Activated CD4-positive, CD25-positive, alpha-beta regulatory T cell treated with anti-CD3 and anti-CD28 coated beads, Interleukin-2, amount 50 U/mL, for 16 hours (primary cell): ENCODE results near the gene ZNF697.

Source experiments
- DNase-seq: peaks from one replicate; pipeline ENCODE4 v3.0.0-alpha.2; 2020; ENCODE audit warnings: low read depth, low spot score

ZNF697 gene

DNA sequence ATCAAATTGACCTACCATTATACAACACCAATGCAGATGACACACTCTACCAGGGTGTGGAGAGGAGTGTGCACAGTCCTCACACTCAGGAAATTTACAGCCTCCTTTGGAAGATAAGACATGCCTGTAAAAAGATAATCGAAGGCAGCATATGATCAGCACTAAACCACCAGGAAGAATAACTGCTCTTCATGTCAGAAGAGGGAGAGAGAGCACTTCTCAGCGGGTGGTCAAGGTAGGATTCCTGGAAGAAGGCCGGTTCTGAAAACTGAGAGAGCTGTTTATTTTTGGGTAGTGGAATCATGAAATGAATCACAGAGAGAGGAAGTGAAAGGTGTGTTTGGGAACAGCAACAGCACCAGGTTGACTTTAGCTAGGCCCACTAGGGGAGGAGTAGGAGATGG is 14.0 kb upstream of the ZNF697 start:
- no peak for DNase-seq

DNA sequence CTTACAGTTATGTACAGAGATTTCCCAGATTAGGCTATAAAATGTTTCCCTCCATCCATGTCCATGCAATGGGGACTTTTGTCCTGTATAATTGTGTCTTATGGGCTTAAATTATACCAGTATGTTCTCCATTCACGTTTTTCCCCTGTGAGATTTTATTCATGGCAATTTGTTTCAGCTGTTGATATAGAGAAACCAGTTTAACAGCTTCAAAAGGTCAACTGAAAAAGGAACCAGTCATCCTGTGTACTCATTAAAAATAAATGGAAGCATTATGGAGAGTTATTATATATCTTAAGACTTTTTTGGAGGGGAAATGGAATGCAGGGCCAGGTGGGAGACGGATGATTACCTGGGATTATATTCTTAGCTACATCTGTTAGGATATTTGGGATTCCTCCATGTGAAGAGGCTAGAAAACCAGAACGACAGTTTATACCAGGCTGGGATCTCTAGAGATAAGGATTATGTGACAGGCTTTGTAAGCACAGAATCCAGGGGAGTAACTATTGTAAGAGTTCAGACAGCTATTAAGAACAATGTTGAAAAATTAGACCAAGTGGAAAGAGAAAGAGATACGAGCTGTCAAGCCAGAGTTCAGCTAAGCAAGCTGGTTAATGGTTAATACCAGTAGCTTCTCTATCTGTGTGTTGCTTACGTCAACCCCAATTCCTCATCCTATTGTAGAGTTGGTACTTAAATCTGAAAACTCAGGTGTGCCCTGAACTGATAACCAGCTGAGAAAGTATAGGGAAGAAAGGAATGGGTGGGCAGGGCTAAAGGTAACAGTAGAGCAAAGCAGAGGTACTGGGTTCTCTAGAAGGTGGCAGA is 12.4 kb upstream of the ZNF697 start:
- no peak for DNase-seq

DNA sequence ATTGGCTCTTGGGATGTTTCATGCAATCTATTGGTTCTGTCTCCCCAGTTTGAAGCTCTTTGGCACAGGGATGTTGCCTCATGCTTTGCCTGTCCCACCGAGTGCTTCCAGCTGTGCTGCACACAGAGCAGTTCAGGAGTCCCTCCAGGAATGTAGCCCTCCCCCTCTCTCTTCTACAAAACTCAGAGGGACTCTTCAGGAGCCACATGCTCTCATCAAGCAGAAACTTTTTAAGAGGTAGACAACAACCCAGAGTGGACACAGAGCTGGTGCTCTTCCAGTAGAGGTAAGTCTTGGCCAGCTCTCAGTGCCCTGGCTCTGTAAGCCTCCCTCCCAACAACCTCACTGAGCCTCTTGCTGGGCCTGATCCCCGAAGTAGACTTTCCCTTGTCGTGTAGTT is 11.6 kb upstream of the ZNF697 start:
- DNase-seq: no peak

- DNase-seq: no peak
Measured at GRCh38 chr1:119656410-119656955, 8.4 kb upstream of the ZNF697 start.

DNA sequence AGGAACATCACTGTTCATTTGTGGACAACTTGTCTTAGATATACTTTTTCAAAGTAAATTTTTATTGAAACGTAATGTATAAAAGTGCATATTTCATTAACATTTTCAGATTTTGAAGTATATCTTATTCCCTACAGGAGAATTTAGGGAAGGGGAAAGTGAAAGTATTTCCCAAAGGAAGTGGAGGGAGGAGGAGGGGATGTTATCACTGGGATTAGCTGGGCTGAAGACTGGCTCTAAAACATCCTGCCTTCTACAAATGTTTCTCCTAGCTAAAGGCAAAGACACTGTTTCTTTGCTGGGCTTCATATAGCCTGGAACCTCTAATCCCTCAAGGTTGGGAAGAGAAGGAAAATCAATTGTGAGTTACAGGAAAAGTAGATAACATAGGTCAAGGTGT is 7.1 kb upstream of the ZNF697 start:
- no peak for DNase-seq

- no peak for DNase-seq
Measured at GRCh38 chr1:119653839-119654170, 5.7 kb upstream of the ZNF697 start.

DNA sequence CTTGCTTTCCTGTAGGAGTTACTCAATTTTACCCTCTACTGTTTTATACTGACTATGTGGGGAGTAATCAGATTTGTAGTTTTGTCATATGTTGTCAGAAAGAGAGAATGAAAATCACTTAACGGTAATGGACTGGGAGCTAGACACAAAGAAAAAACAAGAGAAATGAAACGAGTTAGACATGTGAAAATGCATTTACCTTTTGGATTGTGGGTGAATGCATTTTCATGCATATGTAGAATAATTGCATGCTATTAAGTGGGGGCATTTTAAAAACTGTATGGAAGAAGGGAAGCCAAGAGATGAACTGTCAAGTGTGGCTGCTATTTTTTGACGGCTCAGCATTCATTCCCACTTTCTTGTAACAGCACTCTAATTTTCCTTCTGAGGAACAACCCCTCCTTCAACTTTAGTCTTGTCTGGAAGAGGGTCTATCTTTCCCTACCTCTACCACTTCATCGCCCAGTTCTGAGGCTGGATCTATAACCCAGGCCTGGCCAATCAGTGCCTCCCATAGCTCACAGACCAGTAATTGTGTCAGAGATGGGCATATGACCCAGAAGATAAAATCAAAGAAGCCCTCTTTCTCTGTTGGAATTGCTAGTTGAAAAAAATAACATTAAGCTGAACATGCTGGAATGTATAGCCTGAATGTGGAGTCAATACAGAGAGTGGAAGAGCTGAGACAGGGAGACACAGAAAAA is 5.2 kb upstream of the ZNF697 start:
- DNase-seq: no peak

GRCh38 chr1:119652587-119652986 is 4.5 kb upstream of the ZNF697 start:
- DNase-seq: no peak

DNA sequence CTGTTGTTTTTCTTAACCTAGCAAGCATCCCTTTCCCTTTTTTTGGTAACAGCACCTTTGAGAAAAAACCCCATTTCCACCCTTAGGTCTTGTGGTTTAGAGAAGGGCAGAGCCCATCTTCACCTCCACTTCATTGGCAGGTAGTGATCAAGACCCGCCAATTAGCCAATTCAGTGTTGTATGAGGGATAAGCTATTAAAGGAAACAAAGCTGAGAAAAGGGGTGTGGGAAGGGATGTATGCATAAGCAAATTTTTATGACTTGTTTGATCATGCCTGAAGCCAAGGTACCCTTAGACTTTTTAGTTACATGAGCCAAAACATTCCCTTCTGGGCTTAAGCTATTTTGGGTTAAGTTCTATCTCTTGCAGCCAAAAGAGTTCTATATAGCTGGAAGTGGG is 3.6 kb upstream of the ZNF697 start:
- DNase-seq: no peak

DNA sequence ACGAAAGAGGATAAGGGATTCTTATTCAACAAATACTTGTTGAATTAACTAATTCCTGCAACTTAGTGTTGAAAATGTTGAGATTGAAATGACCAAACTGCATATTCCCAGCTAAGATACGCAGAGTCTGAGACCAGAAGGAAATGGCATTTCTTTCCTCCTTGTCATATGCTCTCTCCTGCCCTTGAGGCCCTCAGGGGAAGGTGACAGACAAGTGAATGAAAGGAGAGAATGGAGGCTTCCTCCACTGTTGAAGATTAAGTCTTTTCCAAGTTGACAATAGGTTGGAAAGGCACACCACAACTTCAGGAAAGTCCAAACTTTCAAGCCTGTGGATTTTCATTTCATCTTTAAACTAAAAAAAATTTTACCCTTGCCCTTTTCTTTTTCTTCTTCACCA is 3.1 kb upstream of the ZNF697 start:
- no peak for DNase-seq

GRCh38 chr1:119648620-119649004 is 546 bp upstream of the ZNF697 start:
- no peak for DNase-seq

- no peak for DNase-seq
Measured at GRCh38 chr1:119647228-119647733, 785 bp downstream of the ZNF697 start.

DNA sequence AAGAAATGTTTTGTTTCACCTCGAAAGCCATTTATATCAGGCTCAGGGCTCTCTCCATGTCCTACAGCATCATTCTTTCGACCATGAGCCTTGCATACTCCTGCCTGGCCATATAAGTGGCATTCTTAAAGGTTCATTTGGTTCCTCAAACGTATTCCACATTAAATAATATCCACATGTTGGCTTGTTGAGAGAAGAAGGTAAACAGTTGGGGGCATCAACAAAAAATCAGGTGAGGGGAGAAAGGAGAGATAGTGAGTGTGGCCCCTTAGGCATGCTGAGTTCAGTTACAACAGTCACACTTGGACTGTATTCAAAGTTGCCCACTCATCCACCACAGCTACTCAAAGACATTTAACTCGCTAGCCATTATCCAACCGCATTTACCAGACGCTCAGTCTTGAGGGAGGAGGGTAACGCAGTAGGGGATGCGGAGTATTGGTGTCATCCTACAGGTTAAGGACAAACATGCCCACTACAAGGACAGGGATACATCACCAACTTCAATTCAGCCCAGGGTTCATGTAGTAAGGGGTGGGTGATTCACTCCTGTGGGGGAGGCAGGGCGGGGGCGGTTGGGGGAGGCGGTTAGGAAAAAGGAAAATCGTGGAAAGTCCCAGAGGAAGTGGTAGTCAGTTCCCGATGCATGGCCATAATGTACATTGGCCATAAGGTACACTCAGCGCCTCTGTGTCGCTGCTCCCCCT is 1.4 kb downstream of the ZNF697 start:
- DNase-seq: no peak

DNA sequence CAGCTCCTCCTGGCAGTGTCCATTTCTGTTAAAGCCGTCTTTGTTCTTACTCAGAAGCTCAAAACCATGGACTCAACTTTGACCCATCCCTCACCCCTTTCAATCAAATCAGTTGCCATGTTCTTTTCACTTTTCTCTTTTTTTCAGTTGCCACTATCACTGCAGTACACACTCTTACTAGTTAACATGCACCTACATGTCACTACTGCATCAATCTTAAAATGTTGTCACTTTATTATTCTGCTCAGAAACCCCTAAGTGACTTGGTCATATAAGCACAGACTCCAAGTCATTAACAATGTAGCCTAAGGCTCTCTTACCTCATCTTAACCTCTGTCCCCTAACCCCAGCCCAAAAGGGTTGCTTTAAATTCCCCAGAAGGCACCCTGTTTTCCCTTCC is 9.0 kb downstream of the ZNF697 start:
- DNase-seq: no peak

DNA sequence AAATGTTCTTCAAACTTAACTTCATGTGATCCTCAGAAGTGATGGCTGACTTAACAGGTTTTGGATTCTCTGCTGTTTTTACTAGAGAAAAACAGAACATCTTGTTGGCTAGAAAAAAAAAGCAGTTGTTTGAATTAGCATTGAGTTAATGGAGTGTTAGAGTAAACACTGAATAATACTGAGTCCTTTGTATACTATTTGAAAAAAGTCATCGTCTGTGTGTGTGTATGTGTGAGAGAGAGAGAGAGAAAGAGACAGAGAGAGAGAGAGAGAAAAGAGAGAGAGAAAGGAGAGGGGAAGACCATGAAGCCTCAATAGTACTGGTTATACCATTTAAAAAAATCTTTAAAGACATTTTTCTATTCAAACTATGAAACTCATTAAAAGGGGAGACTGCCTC is 10.4 kb downstream of the ZNF697 start:
- DNase-seq: no peak

- no peak for DNase-seq
Measured at GRCh38 chr1:119636491-119637089, 11.5 kb downstream of the ZNF697 start.

- no peak for DNase-seq
Measured at GRCh38 chr1:119635811-119636390, 12.2 kb downstream of the ZNF697 start.

DNA sequence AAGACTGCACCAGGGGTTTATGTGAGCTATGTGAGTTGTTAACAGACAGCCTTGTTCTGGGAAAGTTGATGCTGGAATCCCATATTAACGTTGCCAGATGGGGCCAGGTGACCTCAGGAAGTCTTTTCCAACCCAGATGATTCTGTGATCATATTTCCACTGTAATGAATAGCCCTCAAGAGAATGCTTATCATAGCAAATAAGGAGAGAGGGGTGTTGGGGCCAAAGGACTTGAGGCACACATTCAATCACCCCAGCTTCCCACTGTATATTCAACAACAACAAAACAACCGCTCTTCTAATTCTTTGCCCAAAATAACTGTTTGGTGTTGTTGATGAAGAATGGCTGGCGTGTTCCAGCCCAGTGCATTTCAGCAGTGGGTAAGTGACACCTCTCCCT is 14.1 kb downstream of the ZNF697 start:
- no peak for DNase-seq

DNA sequence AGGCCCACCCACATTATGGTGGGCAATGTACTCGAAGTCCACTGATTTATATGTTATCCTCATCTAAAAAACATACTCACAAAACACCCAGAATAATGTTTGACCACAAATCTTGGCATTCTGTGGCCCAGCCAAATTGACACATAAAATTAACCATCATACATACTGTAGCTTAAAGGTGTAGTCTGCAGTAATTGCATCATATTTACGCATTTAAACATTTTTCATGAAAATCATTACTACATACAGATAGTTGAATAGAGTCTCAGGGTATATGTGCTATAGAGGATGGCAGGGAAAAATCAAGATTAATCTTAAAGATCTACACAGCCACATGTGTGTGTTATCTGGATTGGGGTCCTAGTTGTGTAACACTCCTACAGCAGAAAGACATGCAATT is 14.5 kb downstream of the ZNF697 start:
- no peak for DNase-seq

GRCh38 chr1:119632841-119633240 is 15.2 kb downstream of the ZNF697 start:
- DNase-seq: no peak

GRCh38 chr1:119632103-119632490 is 16.0 kb downstream of the ZNF697 start:
- no peak for DNase-seq
